Measurements from ENCODE around the gene KCNAB1.
"Not testable (repeated sequence)": the region's sequence is repeated elsewhere in the genome, so short reads cannot be mapped to it uniquely, and the experiment has no call there.

KCNAB1 gene

GRCh38 chr3:156539051-156539450, 418.7 kb downstream of the KCNAB1 start:
- no peak for DNase-seq (ENCODE audit: low spot score)

GRCh38 chr3:156539802-156540201, 419.4 kb downstream of the KCNAB1 start:
- DNase-seq (ENCODE audit: low spot score): no peak

- DNase-seq (ENCODE audit: low spot score): no peak
These were observed 422.0 kb downstream of the KCNAB1 start for GRCh38 chr3:156542101-156543042.

GRCh38 chr3:156543043-156543555, 422.7 kb downstream of the KCNAB1 start:
- no peak for DNase-seq (ENCODE audit: low spot score)

GRCh38 chr3:156547637-156548036, 427.3 kb downstream of the KCNAB1 start:
- no peak for DNase-seq (ENCODE audit: low spot score)

- DNase-seq (ENCODE audit: low spot score): no peak
These were observed 427.8 kb downstream of the KCNAB1 start for GRCh38 chr3:156548041-156548687.

GRCh38 chr3:156548902-156549301, 428.5 kb downstream of the KCNAB1 start:
- no peak for DNase-seq (ENCODE audit: low spot score)

GRCh38 chr3:156551261-156551660, 430.9 kb downstream of the KCNAB1 start:
- no peak for DNase-seq (ENCODE audit: low spot score)

GRCh38 chr3:156551746-156552145, 431.4 kb downstream of the KCNAB1 start:
- DNase-seq (ENCODE audit: low spot score): no peak

GRCh38 chr3:156552973-156553372, 432.6 kb downstream of the KCNAB1 start:
- DNase-seq (ENCODE audit: low spot score): no peak

GRCh38 chr3:156553705-156554356, 433.5 kb downstream of the KCNAB1 start:
- no peak for DNase-seq (ENCODE audit: low spot score)

- DNase-seq (ENCODE audit: low spot score): no peak
These were observed 434.1 kb downstream of the KCNAB1 start for GRCh38 chr3:156554515-156554841.

GRCh38 chr3:156554842-156555687, 434.7 kb downstream of the KCNAB1 start, which contains the start of gene SSR3:
Gene SSR3 (minus strand): TSS chr3:156555117. CDS start chr3:156555089, 28 bp downstream.
- peak; percentile 97 for DNase-seq (ENCODE audit: low spot score)

- DNase-seq (ENCODE audit: low spot score): no peak
These were observed 438.0 kb downstream of the KCNAB1 start for GRCh38 chr3:156558389-156558788.

GRCh38 chr3:156559321-156559720, 438.9 kb downstream of the KCNAB1 start:
- no peak for DNase-seq (ENCODE audit: low spot score)

- DNase-seq (ENCODE audit: low spot score): no peak
These were observed 441.2 kb downstream of the KCNAB1 start for GRCh38 chr3:156561533-156561932.

GRCh38 chr3:156562486-156562885, 442.1 kb downstream of the KCNAB1 start:
- DNase-seq (ENCODE audit: low spot score): not testable (repeated sequence)

- no peak for DNase-seq (ENCODE audit: low spot score)
These were observed 443.7 kb downstream of the KCNAB1 start for GRCh38 chr3:156563900-156564682.

- DNase-seq (ENCODE audit: low spot score): not testable (repeated sequence)
These were observed 448.6 kb downstream of the KCNAB1 start for GRCh38 chr3:156569016-156569415.

- not testable (repeated sequence) for DNase-seq (ENCODE audit: low spot score)
These were observed 449.5 kb downstream of the KCNAB1 start for GRCh38 chr3:156569881-156570280.

GRCh38 chr3:156575641-156576040, 455.3 kb downstream of the KCNAB1 start:
- DNase-seq (ENCODE audit: low spot score): no peak
